SK-N-SH (cell line): ENCODE measurements around the gene ATXN10. TPM values are rescaled to one million over a fixed set of nuclear protein-coding genes. Genes with fewer than 3 reads are reported as not detected.

Experiments
- CTCF ChIA-PET: fragments of 300-600, 350-600 bp; formaldehyde crosslinking; extraction: SDS; loops from one replicate; lab custom pipeline; 2021; lab: Yijun Ruan, JAX
- POLR2A ChIA-PET: fragments of 350-600 bp; sonication (Branson Sonifier 250); formaldehyde crosslinking; extraction: SDS; loops from one replicate; lab custom pipeline; 2020; ENCODE audit warnings: antibody characterized with exemption, inconsistent platforms; lab: Yijun Ruan, JAX
- DNase-seq: peaks from one replicate; pipeline ENCODE4 v3.0.0; 2012
- H2AFZ ChIP-seq: fragments of 200-600 bp; sonication (generic); 2 replicates; pipeline ENCODE4 v1.8.1; 2016; ENCODE audit warnings: antibody characterized with exemption, mild to moderate bottlenecking, low read depth
- H3F3A ChIP-seq: fragments of 200-600 bp; sonication (generic); replicated peaks from 2 replicates; pipeline ENCODE3; 2016; ENCODE audit warnings: antibody characterized with exemption, mild to moderate bottlenecking; ENCODE audit not compliant: insufficient read depth
- H3K27ac ChIP-seq, 2 experiments: fragments of 200-500 bp in 1 of 2; fragments of 200-600 bp in 1 of 2; sonication (Bioruptor generic) in 1 of 2; sonication (generic), shearing (Covaris generic) in 1 of 2; 2 replicates each; pipeline versions ENCODE4 v1.5.1 to v1.6.1; 2014 to 2016; ENCODE audit warnings: low read depth in 2 of 2, inconsistent platforms in 1 of 2, low read length in 1 of 2, mild to moderate bottlenecking in 1 of 2, mixed read lengths in 1 of 2
- H3K27me3 ChIP-seq: fragments of 200-600 bp; sonication (generic), shearing (Covaris generic); 2 replicates; pipeline ENCODE4 v1.6.1; 2016; ENCODE audit warnings: mixed run types; ENCODE audit not compliant: insufficient read depth
- H3K36me3 ChIP-seq, 2 experiments: fragments of 200-500 bp in 1 of 2; fragments of 200-600 bp in 1 of 2; sonication (Bioruptor generic) in 1 of 2; sonication (generic) in 1 of 2; replicated peaks in 1 of 2; 2 replicates each; pipeline versions ENCODE3 to v1.5.1; 2014 to 2016; ENCODE audit warnings: low read length in 1 of 2, mild to moderate bottlenecking in 1 of 2; ENCODE audit not compliant: insufficient read depth in 2 of 2, control insufficient read depth in 1 of 2
- H3K4me1 ChIP-seq, 2 experiments: fragments of 200-500 bp in 1 of 2; fragments of 200-600 bp in 1 of 2; sonication (Bioruptor generic) in 1 of 2; sonication (generic), shearing (Covaris generic) in 1 of 2; 2 replicates each; pipeline versions ENCODE4 v1.5.1 to v1.6.1; 2014 to 2016; ENCODE audit warnings: low read depth in 1 of 2, low read length in 1 of 2, mixed run types in 1 of 2; ENCODE audit not compliant: insufficient read depth in 2 of 2, control insufficient read depth in 1 of 2
- H3K4me2 ChIP-seq: fragments of 200-600 bp; sonication (generic), shearing (Covaris generic); 2 replicates; pipeline ENCODE4 v1.6.1; 2017; ENCODE audit warnings: mixed run types
- H3K4me3 ChIP-seq, 2 experiments: fragments of 200-500 bp in 1 of 2; fragments of 200-600 bp in 1 of 2; sonication (Bioruptor generic) in 1 of 2; sonication (generic), shearing (Covaris generic) in 1 of 2; 2 replicates each; pipeline versions ENCODE4 v1.5.1 to v1.8.1; 2014 to 2016; ENCODE audit warnings: low read depth in 2 of 2, inconsistent platforms in 1 of 2, low read length in 1 of 2, mild to moderate bottlenecking in 1 of 2, mixed read lengths in 1 of 2, moderate library complexity in 1 of 2
- H3K79me2 ChIP-seq: fragments of 200-600 bp; sonication (generic); 2 replicates; pipeline ENCODE4 v1.8.1; 2017; ENCODE audit warnings: mild to moderate bottlenecking; ENCODE audit not compliant: insufficient read depth
- H3K9ac ChIP-seq: fragments of 200-600 bp; sonication (generic); 2 replicates; pipeline ENCODE4 v1.6.1; 2017; ENCODE audit warnings: mixed run types
- H3K9me2 ChIP-seq: fragments of 200-600 bp; sonication (generic); 2 replicates; pipeline ENCODE4 v1.6.1; 2017; ENCODE audit warnings: mixed run types
- H3K9me3 ChIP-seq: fragments of 200-600 bp; sonication (generic); 2 replicates; pipeline ENCODE4 v1.6.1; 2017; ENCODE audit warnings: mixed run types, mild to moderate bottlenecking, moderate library complexity
- H4K20me1 ChIP-seq: fragments of 200-600 bp; sonication (generic); 2 replicates; pipeline ENCODE4 v1.6.1; 2017; ENCODE audit warnings: mild to moderate bottlenecking, mixed run types; ENCODE audit not compliant: insufficient read depth
- EZH2phosphoT487 ChIP-seq: fragments of 200-600 bp; sonication (generic); IDR thresholded peaks from 2 replicates; pipeline ENCODE4 v1.6.1; 2017; ENCODE audit warnings: low read depth, mixed run types, mild to moderate bottlenecking, antibody characterized with exemption, moderate library complexity, borderline replicate concordance
- FOXJ3 ChIP-seq: sonication (generic); formaldehyde crosslinking; IDR thresholded peaks from 2 replicates; pipeline ENCODE4 v1.5.1; 2020; ENCODE audit warnings: mild to moderate bottlenecking, missing genetic modification reagents
- FOXM1 ChIP-seq: IDR thresholded peaks from 2 replicates; pipeline ENCODE4 v1.4.0; 2012; ENCODE audit warnings: low read depth, mild to moderate bottlenecking
- JUND ChIP-seq: IDR thresholded peaks from 2 replicates; pipeline ENCODE4 v1.4.0; 2012
- MXI1 ChIP-seq: IDR thresholded peaks from 2 replicates; pipeline ENCODE4 v1.6.1; 2012; ENCODE audit warnings: mild to moderate bottlenecking, low read depth, low read length, improper control_type of control experiment
- NFIC ChIP-seq: IDR thresholded peaks from 2 replicates; pipeline ENCODE4 v1.4.0; 2012; ENCODE audit warnings: borderline replicate concordance
- NRF1 ChIP-seq: IDR thresholded peaks from 2 replicates; pipeline ENCODE4 v1.6.1; 2012; ENCODE audit warnings: low read depth, mild to moderate bottlenecking, low read length
- POLR2AphosphoS5 ChIP-seq: IDR thresholded peaks from 2 replicates; pipeline ENCODE4 v1.6.1; 2012; ENCODE audit warnings: low read depth, low read length
- RCOR1 ChIP-seq: fragments of 150-350 bp; IDR thresholded peaks from 2 replicates; pipeline ENCODE4 v1.6.1; 2017; ENCODE audit warnings: antibody characterized with exemption, low read length
- RFX5 ChIP-seq: IDR thresholded peaks from 2 replicates; pipeline ENCODE4 v1.6.1; 2012; ENCODE audit warnings: mild to moderate bottlenecking, improper control_type of control experiment, low read length
- SIN3A ChIP-seq: IDR thresholded peaks from 2 replicates; pipeline ENCODE4 v1.6.1; 2012; ENCODE audit warnings: low read depth, mild to moderate bottlenecking, low read length, moderate library complexity, borderline replicate concordance
- TCF12 ChIP-seq: IDR thresholded peaks from 2 replicates; pipeline ENCODE4 v1.4.0; 2012
- TEAD4 ChIP-seq: IDR thresholded peaks from 2 replicates; pipeline ENCODE4 v1.4.0; 2012; ENCODE audit warnings: mild to moderate bottlenecking, borderline replicate concordance; ENCODE audit not compliant: insufficient read depth
- WGBS: methylation state at CpG from one replicate; pipeline ENCODE4 v1.1.6; 2017; ENCODE audit warnings: low lambda C conversion rate; 5-methylcytosine and 5-hydroxymethylcytosine counted together
- polyA plus RNA-seq, 3 experiments: library from polyadenylated mRNA; depleted of rRNA; stranded (reverse); fragments of >200 nt; gene quantifications; 2 replicates each; pipeline ENCODE4 v1.2.3, GENCODE V29; 2012
- TF ChIP-seq, protein P1 (sequence below): IDR thresholded peaks from 2 replicates; pipeline ENCODE4 v1.4.0; 2012; ENCODE audit warnings: low read depth, borderline replicate concordance
- TF ChIP-seq, protein P2 (sequence below): fragments of 150-350 bp; IDR thresholded peaks from 2 replicates; pipeline ENCODE4 v1.6.1; 2017; ENCODE audit warnings: antibody characterized with exemption, low read length, low read depth, borderline replicate concordance
- TF ChIP-seq, protein P3 (sequence below): IDR thresholded peaks from 2 replicates; pipeline ENCODE4 v1.6.1; 2012; ENCODE audit warnings: mild to moderate bottlenecking, low read depth, low read length, moderate library complexity
- TF ChIP-seq, protein P4 (sequence below): IDR thresholded peaks from 2 replicates; pipeline ENCODE4 v1.4.0; 2012; ENCODE audit warnings: low read depth, borderline replicate concordance
- TF ChIP-seq, protein P5 (sequence below): fragments of 150-350 bp; IDR thresholded peaks from 2 replicates; pipeline ENCODE4 v1.6.1; 2016; ENCODE audit warnings: mild to moderate bottlenecking, low read depth, low read length
- TF ChIP-seq, protein P6 (sequence below): IDR thresholded peaks from 2 replicates; pipeline ENCODE4 v1.4.0; 2012; ENCODE audit warnings: low read depth

Gene ATXN10
- polyA plus RNA-seq, 1 of the 3 experiments (the other 2 are of a cell fraction): 202 TPM

DNA sequence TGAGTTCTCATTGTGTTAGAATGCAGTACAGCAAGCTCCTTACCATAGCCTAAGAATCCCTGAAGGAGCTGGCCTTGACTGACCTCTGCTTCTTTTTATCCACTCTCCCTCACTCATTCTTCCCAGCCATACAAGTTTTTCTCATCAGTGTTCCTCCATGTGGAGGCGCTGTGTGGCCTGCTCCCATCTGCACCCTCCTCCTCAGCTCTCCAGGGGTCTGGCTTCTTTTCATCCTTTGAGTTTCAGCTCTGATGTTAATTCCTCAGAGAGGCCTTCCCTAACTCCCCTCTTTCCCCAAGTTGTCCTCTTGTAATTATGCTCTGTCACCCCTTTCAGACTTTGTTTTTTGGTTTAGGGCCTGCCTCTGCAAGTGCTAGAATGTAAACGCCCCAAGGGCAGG, 160.5 kb downstream of the ATXN10 start:
- POLR2A ChIA-PET: no interaction called here
- H3K27ac ChIP-seq: no peak overlapping the region
- WGBS: 98% methylated on average over 2 of the region's 2 CpGs

DNA sequence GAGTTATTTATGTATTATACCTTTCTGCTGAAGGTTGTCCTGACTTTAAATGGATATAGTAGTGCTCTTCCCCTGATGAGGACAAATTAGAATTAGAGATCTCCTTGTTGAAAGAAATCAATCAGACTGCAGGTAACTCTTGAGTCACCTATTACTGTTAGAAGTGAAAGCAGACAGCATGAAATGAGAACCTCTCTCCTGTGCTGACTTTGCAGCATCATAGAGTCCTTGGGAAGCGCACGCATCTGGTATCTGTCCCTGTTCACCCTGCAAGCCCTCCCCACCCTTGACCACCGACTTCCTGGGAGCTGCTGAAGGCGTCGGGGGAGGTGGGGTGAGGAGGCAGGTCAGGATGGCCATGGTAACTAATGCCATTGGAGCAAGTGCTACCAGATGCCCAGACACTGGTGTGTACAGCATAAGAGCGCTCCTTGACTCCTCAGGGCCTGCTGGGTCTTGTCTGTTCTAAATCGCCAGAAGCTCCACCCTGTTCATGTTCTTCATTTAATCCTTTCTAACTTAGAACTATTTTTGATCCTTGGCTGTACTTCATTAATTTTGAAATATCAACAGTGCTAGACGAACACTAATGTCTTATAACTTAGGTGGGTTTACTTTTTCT, 161.4 kb downstream of the ATXN10 start:
- Histone ChIP-seq H3K9me3 (no peaks in the 10 kb centered on the region), H3K4me3 (no peak overlapping the region), H3F3A (peaks cover 29% of the 10 kb centered on the region), H3K9me2 (no peaks in the 10 kb centered on the region), H3K4me2 (no peak overlapping the region), H3K27me3 (no peaks in the 10 kb centered on the region), H2AFZ (no peak overlapping the region), H3K9ac (no peak overlapping the region), H3K36me3 (peaks cover 17 to 27% of the 10 kb centered on the region in 2 experiments), H3K4me1 (no peaks in the 10 kb centered on the region; a peak in 1 of 4 replicates), H3K79me2 (peaks cover 3% of the 10 kb centered on the region; the same call in 1 of the 2 replicates), H4K20me1 (peaks cover under 1% of the 10 kb centered on the region; the same call in 1 of the 2 replicates), H3K27ac (no peak overlapping the region)
- no peak for DNase-seq
- CTCF ChIA-PET: interaction anchor here (1.7 to 2.8 kb wide), 4 partner anchors 12 to 255 kb away, joined by 4 to 10 read pairs (median 6); no protein-coding TSS in a partner anchor
- WGBS: 95% methylated on average over 8 of the region's 8 CpGs
- POLR2A ChIA-PET: no interaction called here
- no peak for TF ChIP-seq NFIC
- TF ChIP-seq JUND: no peak
- no peak for TF ChIP-seq RFX5
- TF ChIP-seq, protein P1, sequence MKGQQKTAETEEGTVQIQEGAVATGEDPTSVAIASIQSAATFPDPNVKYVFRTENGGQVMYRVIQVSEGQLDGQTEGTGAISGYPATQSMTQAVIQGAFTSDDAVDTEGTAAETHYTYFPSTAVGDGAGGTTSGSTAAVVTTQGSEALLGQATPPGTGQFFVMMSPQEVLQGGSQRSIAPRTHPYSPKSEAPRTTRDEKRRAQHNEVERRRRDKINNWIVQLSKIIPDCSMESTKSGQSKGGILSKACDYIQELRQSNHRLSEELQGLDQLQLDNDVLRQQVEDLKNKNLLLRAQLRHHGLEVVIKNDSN: no peak
- no peak for TF ChIP-seq TCF12
- TF ChIP-seq FOXM1: no peak
- TF ChIP-seq POLR2AphosphoS5: no peak
- TF ChIP-seq, protein P2, sequence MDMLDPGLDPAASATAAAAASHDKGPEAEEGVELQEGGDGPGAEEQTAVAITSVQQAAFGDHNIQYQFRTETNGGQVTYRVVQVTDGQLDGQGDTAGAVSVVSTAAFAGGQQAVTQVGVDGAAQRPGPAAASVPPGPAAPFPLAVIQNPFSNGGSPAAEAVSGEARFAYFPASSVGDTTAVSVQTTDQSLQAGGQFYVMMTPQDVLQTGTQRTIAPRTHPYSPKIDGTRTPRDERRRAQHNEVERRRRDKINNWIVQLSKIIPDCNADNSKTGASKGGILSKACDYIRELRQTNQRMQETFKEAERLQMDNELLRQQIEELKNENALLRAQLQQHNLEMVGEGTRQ: no peak
- TF ChIP-seq, protein P3, sequence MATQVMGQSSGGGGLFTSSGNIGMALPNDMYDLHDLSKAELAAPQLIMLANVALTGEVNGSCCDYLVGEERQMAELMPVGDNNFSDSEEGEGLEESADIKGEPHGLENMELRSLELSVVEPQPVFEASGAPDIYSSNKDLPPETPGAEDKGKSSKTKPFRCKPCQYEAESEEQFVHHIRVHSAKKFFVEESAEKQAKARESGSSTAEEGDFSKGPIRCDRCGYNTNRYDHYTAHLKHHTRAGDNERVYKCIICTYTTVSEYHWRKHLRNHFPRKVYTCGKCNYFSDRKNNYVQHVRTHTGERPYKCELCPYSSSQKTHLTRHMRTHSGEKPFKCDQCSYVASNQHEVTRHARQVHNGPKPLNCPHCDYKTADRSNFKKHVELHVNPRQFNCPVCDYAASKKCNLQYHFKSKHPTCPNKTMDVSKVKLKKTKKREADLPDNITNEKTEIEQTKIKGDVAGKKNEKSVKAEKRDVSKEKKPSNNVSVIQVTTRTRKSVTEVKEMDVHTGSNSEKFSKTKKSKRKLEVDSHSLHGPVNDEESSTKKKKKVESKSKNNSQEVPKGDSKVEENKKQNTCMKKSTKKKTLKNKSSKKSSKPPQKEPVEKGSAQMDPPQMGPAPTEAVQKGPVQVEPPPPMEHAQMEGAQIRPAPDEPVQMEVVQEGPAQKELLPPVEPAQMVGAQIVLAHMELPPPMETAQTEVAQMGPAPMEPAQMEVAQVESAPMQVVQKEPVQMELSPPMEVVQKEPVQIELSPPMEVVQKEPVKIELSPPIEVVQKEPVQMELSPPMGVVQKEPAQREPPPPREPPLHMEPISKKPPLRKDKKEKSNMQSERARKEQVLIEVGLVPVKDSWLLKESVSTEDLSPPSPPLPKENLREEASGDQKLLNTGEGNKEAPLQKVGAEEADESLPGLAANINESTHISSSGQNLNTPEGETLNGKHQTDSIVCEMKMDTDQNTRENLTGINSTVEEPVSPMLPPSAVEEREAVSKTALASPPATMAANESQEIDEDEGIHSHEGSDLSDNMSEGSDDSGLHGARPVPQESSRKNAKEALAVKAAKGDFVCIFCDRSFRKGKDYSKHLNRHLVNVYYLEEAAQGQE: no peak
- TF ChIP-seq MXI1: no peak
- TF ChIP-seq, protein P4, sequence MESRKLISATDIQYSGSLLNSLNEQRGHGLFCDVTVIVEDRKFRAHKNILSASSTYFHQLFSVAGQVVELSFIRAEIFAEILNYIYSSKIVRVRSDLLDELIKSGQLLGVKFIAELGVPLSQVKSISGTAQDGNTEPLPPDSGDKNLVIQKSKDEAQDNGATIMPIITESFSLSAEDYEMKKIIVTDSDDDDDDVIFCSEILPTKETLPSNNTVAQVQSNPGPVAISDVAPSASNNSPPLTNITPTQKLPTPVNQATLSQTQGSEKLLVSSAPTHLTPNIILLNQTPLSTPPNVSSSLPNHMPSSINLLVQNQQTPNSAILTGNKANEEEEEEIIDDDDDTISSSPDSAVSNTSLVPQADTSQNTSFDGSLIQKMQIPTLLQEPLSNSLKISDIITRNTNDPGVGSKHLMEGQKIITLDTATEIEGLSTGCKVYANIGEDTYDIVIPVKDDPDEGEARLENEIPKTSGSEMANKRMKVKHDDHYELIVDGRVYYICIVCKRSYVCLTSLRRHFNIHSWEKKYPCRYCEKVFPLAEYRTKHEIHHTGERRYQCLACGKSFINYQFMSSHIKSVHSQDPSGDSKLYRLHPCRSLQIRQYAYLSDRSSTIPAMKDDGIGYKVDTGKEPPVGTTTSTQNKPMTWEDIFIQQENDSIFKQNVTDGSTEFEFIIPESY: no peak
- TF ChIP-seq, protein P5, sequence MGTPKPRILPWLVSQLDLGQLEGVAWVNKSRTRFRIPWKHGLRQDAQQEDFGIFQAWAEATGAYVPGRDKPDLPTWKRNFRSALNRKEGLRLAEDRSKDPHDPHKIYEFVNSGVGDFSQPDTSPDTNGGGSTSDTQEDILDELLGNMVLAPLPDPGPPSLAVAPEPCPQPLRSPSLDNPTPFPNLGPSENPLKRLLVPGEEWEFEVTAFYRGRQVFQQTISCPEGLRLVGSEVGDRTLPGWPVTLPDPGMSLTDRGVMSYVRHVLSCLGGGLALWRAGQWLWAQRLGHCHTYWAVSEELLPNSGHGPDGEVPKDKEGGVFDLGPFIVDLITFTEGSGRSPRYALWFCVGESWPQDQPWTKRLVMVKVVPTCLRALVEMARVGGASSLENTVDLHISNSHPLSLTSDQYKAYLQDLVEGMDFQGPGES: no peak
- no peak for TF ChIP-seq EZH2phosphoT487
- TF ChIP-seq FOXJ3 (CRISPR knock-in tag): no peak
- TF ChIP-seq NRF1: no peak
- TF ChIP-seq, protein P6, sequence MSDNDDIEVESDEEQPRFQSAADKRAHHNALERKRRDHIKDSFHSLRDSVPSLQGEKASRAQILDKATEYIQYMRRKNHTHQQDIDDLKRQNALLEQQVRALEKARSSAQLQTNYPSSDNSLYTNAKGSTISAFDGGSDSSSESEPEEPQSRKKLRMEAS: no peak

More for the DNA sequence above, 160.5 kb downstream of the ATXN10 start:
- no peaks in the 10 kb centered on the region for H3K9me3 ChIP-seq
- H3K4me1 ChIP-seq: no peaks in the 10 kb centered on the region; a peak in 1 of 4 replicates
- peaks cover 33% of the 10 kb centered on the region for H3F3A ChIP-seq
- no peaks in the 10 kb centered on the region for H3K27me3 ChIP-seq
- H3K9me2 ChIP-seq: no peaks in the 10 kb centered on the region
- no peaks in the 10 kb centered on the region for H3K79me2 ChIP-seq
- no peak for DNase-seq
- peaks cover 24 to 33% of the 10 kb centered on the region in 2 experiments for H3K36me3 ChIP-seq
- TF ChIP-seq RCOR1: no peak
- TF ChIP-seq TEAD4: no peak
- TF ChIP-seq SIN3A: no peak
- no peak overlapping the region for H2AFZ ChIP-seq
- no peaks in the 10 kb centered on the region for H4K20me1 ChIP-seq
- H3K9ac ChIP-seq: no peak overlapping the region
- no peak overlapping the region for H3K4me3 ChIP-seq
- CTCF ChIA-PET: interaction anchor here (1.0 to 1.1 kb wide), 3 partner anchors 8 to 251 kb away, joined by 3 read pairs; no protein-coding TSS in a partner anchor
- H3K4me2 ChIP-seq: no peak overlapping the region
